Trophoblast cell (in vitro differentiated cells and primary cell): Measurements from ENCODE around the gene POP4.

Experiments used
- DNase-seq, 2 donors: peaks; one replicate each; pipeline ENCODE4 v3.0.0-alpha.2; 2016
- H2AFZ ChIP-seq: 2 replicates; pipeline ENCODE4 v1.6.1; 2013; ENCODE audit warnings: low read length, moderate library complexity, mild to moderate bottlenecking; ENCODE audit not compliant: insufficient read depth, poor library complexity
- H2AK5ac ChIP-seq: 2 replicates; pipeline ENCODE4 v1.6.1; 2013; ENCODE audit warnings: mild to moderate bottlenecking, low read length
- H2BK120ac ChIP-seq: 2 replicates; pipeline ENCODE4 v1.6.1; 2013; ENCODE audit warnings: low read length, mild to moderate bottlenecking, moderate library complexity; ENCODE audit not compliant: insufficient read depth, poor library complexity
- H2BK12ac ChIP-seq: 2 replicates; pipeline ENCODE4 v1.6.1; 2013; ENCODE audit warnings: mild to moderate bottlenecking, low read length, moderate library complexity
- H2BK5ac ChIP-seq: 2 replicates; pipeline ENCODE4 v1.6.1; 2013; ENCODE audit warnings: low read length, low read depth, moderate library complexity, mild to moderate bottlenecking; ENCODE audit not compliant: poor library complexity
- H3K14ac ChIP-seq: 2 replicates; pipeline ENCODE4 v1.6.1; 2013; ENCODE audit warnings: mild to moderate bottlenecking, low read length
- H3K18ac ChIP-seq: 2 replicates; pipeline ENCODE4 v1.6.1; 2013; ENCODE audit warnings: mild to moderate bottlenecking, low read length
- H3K23ac ChIP-seq: 2 replicates; pipeline ENCODE4 v1.6.1; 2013; ENCODE audit warnings: low read length
- H3K27ac ChIP-seq: 2 replicates; pipeline ENCODE4 v1.5.1; 2013; ENCODE audit warnings: low read depth, mild to moderate bottlenecking, inconsistent platforms, low read length, moderate library complexity
- H3K27me3 ChIP-seq: 2 replicates; pipeline ENCODE4 v1.6.1; 2013; ENCODE audit warnings: inconsistent platforms, mild to moderate bottlenecking, low read length, moderate library complexity; ENCODE audit not compliant: insufficient read depth
- H3K36me3 ChIP-seq, 2 experiments: 1 replicate in 1 of 2; 2 replicates in 1 of 2; pipeline ENCODE4 v1.6.1; 2013; ENCODE audit warnings: low read length in 2 of 2, mild to moderate bottlenecking in 2 of 2, moderate library complexity in 1 of 2; ENCODE audit not compliant: insufficient read depth in 2 of 2, control insufficient read depth in 1 of 2
- H3K4ac ChIP-seq: 2 replicates; pipeline ENCODE4 v1.6.1; 2013; ENCODE audit warnings: low read depth, mild to moderate bottlenecking, low read length, moderate library complexity
- H3K4me1 ChIP-seq, 2 experiments: 1 replicate in 1 of 2; 2 replicates in 1 of 2; pipeline ENCODE4 v1.6.1; 2013; ENCODE audit warnings: low read length in 2 of 2, mild to moderate bottlenecking in 2 of 2, moderate library complexity in 1 of 2; ENCODE audit not compliant: insufficient read depth in 2 of 2, control insufficient read depth in 1 of 2
- H3K4me2 ChIP-seq: 2 replicates; pipeline ENCODE4 v1.6.1; 2013; ENCODE audit warnings: inconsistent platforms, mild to moderate bottlenecking, low read length, moderate library complexity
- H3K4me3 ChIP-seq: 2 replicates; pipeline ENCODE4 v1.5.1; 2013; ENCODE audit warnings: mild to moderate bottlenecking, low read depth, low read length, inconsistent platforms
- H3K79me1 ChIP-seq: one replicate; pipeline ENCODE4 v1.6.1; 2013; ENCODE audit warnings: low read length
- H3K79me2 ChIP-seq: 2 replicates; pipeline ENCODE4 v1.6.1; 2013; ENCODE audit warnings: low read length, mild to moderate bottlenecking; ENCODE audit not compliant: control insufficient read depth, insufficient read depth, poor library complexity
- H3K9ac ChIP-seq: 2 replicates; pipeline ENCODE4 v1.6.1; 2013; ENCODE audit warnings: mild to moderate bottlenecking, low read length
- H3K9me3 ChIP-seq: 2 replicates; pipeline ENCODE4 v1.6.1; 2013; ENCODE audit warnings: low read depth, mild to moderate bottlenecking, control low read depth, inconsistent platforms, low read length; ENCODE audit not compliant: insufficient read depth
- H4K12ac ChIP-seq: 2 replicates; pipeline ENCODE4 v1.6.1; 2013; ENCODE audit warnings: low read depth, mild to moderate bottlenecking, low read length, moderate library complexity
- H4K8ac ChIP-seq: 2 replicates; pipeline ENCODE4 v1.6.1; 2013; ENCODE audit warnings: low read depth, mild to moderate bottlenecking, low read length, moderate library complexity
- H4K91ac ChIP-seq: one replicate; pipeline ENCODE4 v1.6.1; 2013; ENCODE audit warnings: low read depth, mild to moderate bottlenecking, low read length, moderate library complexity
- WGBS: extraction: QIAGEN DNeasy Blood & Tissue Kit; methylation state at CpG from one replicate; pipeline ENCODE4 v1.1.7; 2013; ENCODE audit warnings: missing lambda C conversion rate; ENCODE audit not compliant: insufficient read length, insufficient coverage; ENCODE audit errors: extremely low coverage; 5-methylcytosine and 5-hydroxymethylcytosine counted together

The POP4 gene

GRCh38 chr19:29598036-29598435 lies 8.0 kb upstream of the POP4 start:
- Histone ChIP-seq H3K4ac (no peak overlapping the region), H3K4me2 (no peak overlapping the region), H3K27ac (no peak overlapping the region), H4K91ac (no peak overlapping the region), H3K9me3 (peaks cover 2% of the 10 kb centered on the region), H3K27me3 (no peaks in the 10 kb centered on the region), H3K79me2 (no peaks in the 10 kb centered on the region), H2BK120ac (no peak overlapping the region), H3K36me3 (no peaks in the 10 kb centered on the region), H4K12ac (no peak overlapping the region), H3K4me3 (no peak overlapping the region), H3K23ac (no peak overlapping the region), H3K79me1 (no peaks in the 10 kb centered on the region), H3K18ac (no peak overlapping the region), H3K9ac (no peak overlapping the region), H3K14ac (no peak overlapping the region), H2AK5ac (no peak overlapping the region), H4K8ac (no peak overlapping the region), H2BK12ac (no peak overlapping the region), H2AFZ (no peak overlapping the region), H2BK5ac (no peak overlapping the region), H3K4me1 (no peaks in the 10 kb centered on the region)
- DNase-seq, result no peak
- whole genome bisulfite sequencing, result no CpG with 5 or more reads among the region's 7 CpGs

- Histone ChIP-seq H3K9ac (no peak overlapping the region), H4K8ac (no peak overlapping the region)
Observed at GRCh38 chr19:29598496-29598895, 7.6 kb upstream of the POP4 start.

GRCh38 chr19:29603308-29603707 lies 2.8 kb upstream of the POP4 start:
- no CpG with 5 or more reads among the region's 5 CpGs for WGBS
- Histone ChIP-seq H3K27me3 (no peaks in the 10 kb centered on the region), H3K4me2 (no peak overlapping the region), H3K36me3 (no peaks in the 10 kb centered on the region), H3K4me1 (no peaks in the 10 kb centered on the region), H2AFZ (no peak overlapping the region), H3K4ac (no peak overlapping the region), H4K12ac (no peak overlapping the region), H3K23ac (no peak overlapping the region), H3K18ac (no peak overlapping the region), H2BK5ac (no peak overlapping the region), H4K91ac (no peak overlapping the region), H3K9ac (no peak overlapping the region), H2BK120ac (no peak overlapping the region), H3K9me3 (no peaks in the 10 kb centered on the region), H3K79me1 (peaks cover 8% of the 10 kb centered on the region), H3K79me2 (peaks cover 7% of the 10 kb centered on the region), H2AK5ac (no peak overlapping the region), H3K27ac (no peak overlapping the region), H3K4me3 (no peak overlapping the region), H2BK12ac (no peak overlapping the region), H4K8ac (no peak overlapping the region), H3K14ac (no peak overlapping the region)
- DNase-seq, result no peak

More at GRCh38 chr19:29598496-29598895, 7.6 kb upstream of the POP4 start:
- no peak for DNase-seq
- H3K36me3 ChIP-seq, result no peaks in the 10 kb centered on the region
- no peak overlapping the region for H2BK120ac ChIP-seq
- H3K9me3 ChIP-seq, result peaks cover 2% of the 10 kb centered on the region
- no peak overlapping the region for H4K91ac ChIP-seq
- H2BK5ac ChIP-seq, result no peak overlapping the region
- H2BK12ac ChIP-seq, result no peak overlapping the region
- H4K12ac ChIP-seq, result no peak overlapping the region
- H3K4me2 ChIP-seq, result no peak overlapping the region
- no peak overlapping the region for H3K4ac ChIP-seq
- no peaks in the 10 kb centered on the region for H3K4me1 ChIP-seq
- no peak overlapping the region for H3K18ac ChIP-seq
- H3K27ac ChIP-seq, result no peak overlapping the region
- H3K27me3 ChIP-seq, result no peaks in the 10 kb centered on the region
- H2AFZ ChIP-seq, result no peak overlapping the region
- no peak overlapping the region for H2AK5ac ChIP-seq
- no CpG with 5 or more reads among the region's 3 CpGs for WGBS
- H3K23ac ChIP-seq, result no peak overlapping the region
- H3K4me3 ChIP-seq, result no peak overlapping the region
- H3K14ac ChIP-seq, result no peak overlapping the region
- no peaks in the 10 kb centered on the region for H3K79me1 ChIP-seq
- H3K79me2 ChIP-seq, result no peaks in the 10 kb centered on the region

- peak overlapping the region; percentile 93 for H3K4me2 ChIP-seq
- H2BK120ac ChIP-seq, result peak overlapping the region; percentile 44
- no peak overlapping the region for H3K27ac ChIP-seq
- peak overlapping the region; percentile 88 for H3K4me3 ChIP-seq
- H3K14ac ChIP-seq, result peak overlapping the region; percentile 62
- no peak overlapping the region for H2BK12ac ChIP-seq
- WGBS, result no CpG with 5 or more reads among the region's 12 CpGs
- H2AFZ ChIP-seq, result peak overlapping the region; percentile 84
- peaks cover 7% of the 10 kb centered on the region for H3K79me2 ChIP-seq
- peak overlapping the region; percentile 68 for H4K91ac ChIP-seq
- peaks cover 8% of the 10 kb centered on the region for H3K79me1 ChIP-seq
- peak overlapping the region; percentile 90 for H4K12ac ChIP-seq
- H2BK5ac ChIP-seq, result peak overlapping the region; percentile 22
- H3K36me3 ChIP-seq, result peaks cover 13 to 17% of the 10 kb centered on the region in 2 experiments
- H3K9ac ChIP-seq, result peak overlapping the region; percentile 71
- DNase-seq, result no peak
- H3K18ac ChIP-seq, result peak overlapping the region; percentile 34
- peak overlapping the region; percentile 24 for H3K4ac ChIP-seq
- no peak overlapping the region for H3K23ac ChIP-seq
- H4K8ac ChIP-seq, result peak overlapping the region; percentile 92
- H3K4me1 ChIP-seq, result no peaks in the 10 kb centered on the region
- H3K9me3 ChIP-seq, result no peaks in the 10 kb centered on the region
- H3K27me3 ChIP-seq, result no peaks in the 10 kb centered on the region
- no peak overlapping the region for H2AK5ac ChIP-seq
Observed at GRCh38 chr19:29606420-29606747, 301 bp downstream of the POP4 start.
